Fibroblast of skin of right quadriceps (primary cell): Measurements from ENCODE around the gene ERC2.

Source experiments
- DNase-seq: peaks from one replicate; pipeline ENCODE4 v3.0.0-alpha.2; 2013

The ERC2 gene

GRCh38 chr3:56233742-56234141, 234.5 kb downstream of the ERC2 start:
- DNase-seq, result no peak

- DNase-seq, result no peak
Observed at GRCh38 chr3:56229311-56229710, 239.0 kb downstream of the ERC2 start.

DNA sequence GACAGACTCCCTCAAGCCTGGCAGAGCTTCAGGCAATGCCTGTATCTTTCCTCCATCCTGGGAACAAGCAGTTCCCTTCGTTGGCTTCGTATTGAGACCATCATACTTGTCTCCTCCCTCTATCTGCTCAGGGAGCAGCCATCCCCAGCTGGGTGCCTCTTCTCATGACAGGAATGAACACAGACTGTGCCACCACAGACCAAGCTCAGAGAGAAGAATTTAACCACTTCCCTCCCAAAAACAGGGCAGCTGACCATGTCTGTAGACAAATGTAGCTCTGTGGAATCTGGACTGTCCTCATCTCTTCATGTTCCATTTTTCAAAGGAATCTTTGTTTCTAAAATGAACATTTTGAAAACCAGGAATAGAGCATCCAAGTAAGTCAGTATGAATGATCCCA, 245.4 kb downstream of the ERC2 start:
- no peak for DNase-seq

- DNase-seq, result peak; percentile 46
Observed at GRCh38 chr3:56219894-56220805, 248.1 kb downstream of the ERC2 start.

DNA sequence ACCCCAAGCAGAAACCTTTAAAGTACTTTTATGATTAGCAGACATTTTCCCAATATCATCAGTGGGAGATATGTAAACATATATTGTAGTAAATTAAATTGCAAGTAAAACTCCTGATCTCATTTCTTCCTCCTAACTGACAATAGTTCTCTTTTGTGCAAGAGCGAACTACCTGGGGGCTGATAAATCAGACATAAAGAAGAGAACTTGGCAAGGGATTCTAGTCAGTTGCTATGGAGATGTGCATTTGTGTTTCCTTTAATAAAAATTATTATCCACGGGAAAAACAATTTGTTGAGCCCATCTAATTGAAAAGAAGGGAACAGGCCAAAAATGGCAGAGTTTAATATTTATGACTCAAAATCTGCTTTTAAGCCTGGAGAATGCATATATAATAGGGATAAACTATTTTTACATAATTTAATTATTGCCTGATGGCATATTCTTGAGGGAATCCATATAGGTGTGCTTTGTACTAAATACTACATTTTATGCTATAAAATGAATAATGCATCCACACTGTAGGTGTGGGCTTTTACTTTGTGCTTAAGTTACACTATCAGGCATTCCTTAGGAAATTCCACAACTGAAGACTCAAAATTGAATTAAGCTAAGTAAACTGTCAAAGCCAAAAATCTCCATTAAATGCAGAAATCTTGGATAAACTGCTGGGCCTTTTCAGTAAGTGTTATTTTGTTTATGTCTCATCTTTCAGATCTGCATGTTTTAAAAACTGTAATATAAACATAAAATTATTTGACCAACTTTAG, 258.1 kb downstream of the ERC2 start:
- no peak for DNase-seq

DNA sequence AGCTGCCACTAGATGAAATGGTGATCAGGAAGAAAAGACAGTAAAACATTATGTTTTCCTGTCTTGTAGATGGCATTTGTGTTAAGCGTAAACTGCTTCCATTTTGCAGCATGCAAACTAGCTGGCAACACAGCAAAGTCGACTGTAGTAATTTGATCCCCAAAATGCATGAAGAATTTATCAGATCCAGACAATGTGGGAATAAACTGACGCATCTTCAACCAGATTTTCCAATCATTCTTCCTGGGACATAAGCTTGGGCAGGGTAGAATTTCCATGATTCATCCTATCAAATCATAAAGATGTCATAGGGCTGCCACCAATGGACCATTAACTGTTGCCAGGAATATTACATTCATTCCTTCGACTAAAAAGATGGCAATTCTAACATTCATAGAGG, 260.3 kb downstream of the ERC2 start:
- peak; percentile 84 for DNase-seq

DNA sequence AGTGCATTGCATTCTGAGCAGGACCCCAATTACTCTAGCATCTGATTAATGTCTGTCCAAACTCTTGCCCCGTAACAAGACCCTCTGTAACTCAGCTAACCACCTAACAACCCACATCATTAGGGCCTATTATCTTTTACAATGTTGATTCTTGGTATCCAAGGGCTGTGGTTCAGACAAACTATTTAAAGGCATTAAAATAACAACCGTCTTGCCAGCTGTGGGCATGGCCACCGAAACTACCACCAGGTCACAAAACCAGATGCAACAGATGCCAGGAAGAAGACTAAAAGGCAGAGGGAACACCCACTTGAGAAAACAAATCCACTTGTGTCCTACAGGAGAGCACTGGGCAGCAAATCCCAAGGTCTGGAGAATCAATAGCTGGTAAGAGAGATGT, 262.9 kb downstream of the ERC2 start:
- no peak for DNase-seq

GRCh38 chr3:56202997-56203396, 265.3 kb downstream of the ERC2 start:
- no peak for DNase-seq

DNA sequence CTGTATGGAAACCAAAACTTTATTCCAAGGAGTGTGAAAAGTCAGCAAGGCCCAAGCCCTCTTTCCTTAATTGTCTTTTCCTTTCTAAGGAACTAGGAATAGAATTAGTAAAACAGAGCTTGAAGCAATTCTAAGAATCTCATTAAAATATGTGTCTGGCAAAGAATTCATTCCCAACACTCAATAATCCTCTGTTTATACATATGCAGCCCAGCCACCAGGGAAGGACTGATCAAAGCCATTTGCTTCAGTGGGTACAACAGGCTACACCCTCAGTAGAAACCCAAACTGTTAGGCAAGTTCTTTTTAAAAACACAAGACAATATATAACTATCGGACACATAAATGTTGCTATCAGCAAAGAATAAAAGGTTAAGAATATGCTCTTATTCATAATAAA, 266.9 kb downstream of the ERC2 start:
- DNase-seq, result no peak

- DNase-seq, result no peak
Observed at GRCh38 chr3:56200251-56200650, 268.0 kb downstream of the ERC2 start.

DNA sequence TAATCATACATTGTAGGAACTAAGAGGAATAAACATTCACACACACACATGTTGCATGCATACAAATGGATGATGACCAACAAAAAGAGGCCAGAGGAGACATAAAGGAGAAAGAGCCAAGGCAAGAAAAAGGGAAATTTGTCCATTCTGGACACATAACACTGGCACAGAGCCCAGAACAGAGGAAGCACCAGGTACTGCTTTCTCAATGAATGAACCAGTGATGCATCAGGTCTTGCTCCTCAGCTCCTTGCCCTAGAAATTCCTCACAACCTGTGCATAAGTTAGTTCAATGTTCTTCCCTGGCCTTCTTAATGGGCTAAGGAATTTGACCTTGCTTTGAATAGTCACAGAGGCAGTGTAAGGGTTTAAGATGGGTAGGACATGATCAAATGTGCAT, 270.3 kb downstream of the ERC2 start:
- no peak for DNase-seq

- DNase-seq, result peak; percentile 17
Observed at GRCh38 chr3:56197259-56197965, 270.9 kb downstream of the ERC2 start.

DNA sequence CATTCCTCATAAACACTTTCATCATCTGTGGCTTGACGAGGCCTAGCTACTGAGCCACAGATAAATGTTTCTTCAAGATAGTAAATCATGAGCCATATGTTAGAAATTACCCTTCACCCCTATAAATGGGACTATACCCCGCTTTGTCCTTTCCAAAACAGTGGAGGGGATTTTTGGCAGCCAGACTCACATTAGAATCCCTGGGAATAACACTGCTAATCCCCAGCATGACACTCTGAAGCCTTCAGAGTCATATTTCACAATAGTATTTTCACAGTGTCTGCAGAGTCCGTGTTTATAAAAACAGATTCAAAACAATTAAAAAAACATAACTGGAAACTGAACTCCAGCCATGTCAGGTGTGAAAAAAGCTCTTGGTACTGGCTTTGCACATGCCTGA, 271.6 kb downstream of the ERC2 start:
- peak; percentile 38 for DNase-seq

DNA sequence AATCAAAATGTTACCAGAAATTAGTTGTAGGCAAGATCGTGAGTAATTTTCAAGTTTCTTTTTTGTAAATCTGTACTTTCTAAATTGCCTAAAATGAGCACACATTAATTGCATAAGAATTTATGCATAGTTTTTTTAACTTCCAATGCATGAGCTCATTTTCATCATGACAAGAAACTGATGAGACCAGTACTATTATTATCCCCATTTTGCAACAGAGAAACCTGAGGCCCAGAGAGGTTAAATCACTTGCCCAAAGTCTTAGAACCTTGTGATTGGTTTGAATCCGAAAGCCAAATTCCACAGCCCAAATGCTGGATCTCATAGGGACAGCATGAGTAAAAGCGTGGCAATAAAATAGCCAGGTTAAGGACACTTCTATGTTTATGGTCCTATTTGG, 274.7 kb downstream of the ERC2 start:
- DNase-seq, result no peak

- DNase-seq, result no peak
Observed at GRCh38 chr3:56192001-56192400, 276.3 kb downstream of the ERC2 start.

DNA sequence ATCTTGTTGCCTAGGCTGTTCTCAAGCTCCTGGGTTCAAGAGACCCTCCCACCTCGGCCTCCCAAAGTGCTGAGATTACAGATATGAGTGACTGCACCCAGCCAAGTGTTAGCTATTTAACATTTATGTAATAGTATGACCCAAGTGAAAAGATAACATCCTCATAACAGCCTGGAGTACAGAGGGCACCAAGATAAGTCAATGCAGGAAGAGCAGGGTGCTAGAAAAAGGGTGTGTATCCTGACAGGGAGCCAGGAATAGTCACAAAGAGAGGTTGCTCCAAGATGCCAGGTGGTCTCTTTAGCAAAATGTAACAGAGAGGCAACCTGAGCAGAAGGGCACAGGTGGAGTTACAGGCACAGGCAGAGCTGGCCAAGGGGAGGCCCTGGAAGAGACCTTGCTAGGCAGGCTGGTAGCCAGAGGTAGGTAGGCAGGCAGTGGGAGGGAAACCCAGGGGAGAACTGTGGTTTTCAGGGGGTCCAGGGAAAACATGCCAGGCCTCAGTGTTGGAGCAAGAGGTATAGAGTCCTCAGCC, 277.4 kb downstream of the ERC2 start:
- DNase-seq, result no peak

DNA sequence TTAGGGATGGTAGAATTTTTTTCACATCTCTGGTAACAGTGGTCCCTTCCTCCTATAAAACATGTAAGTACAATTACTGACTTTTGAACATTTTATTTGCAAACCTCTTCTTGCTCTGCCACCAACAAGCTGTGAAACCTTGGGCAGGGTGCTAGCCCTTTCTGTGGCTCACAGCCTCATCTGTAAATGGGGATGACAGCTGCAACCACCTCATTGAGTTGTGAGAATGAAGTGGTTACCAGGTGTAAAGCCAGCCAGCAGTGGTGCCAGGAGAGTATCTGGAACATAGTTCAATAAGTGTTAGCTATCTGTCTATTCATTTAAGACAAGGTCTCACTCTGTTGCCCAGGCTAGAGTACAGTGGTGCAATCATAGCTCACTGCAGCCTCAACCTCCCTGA, 278.1 kb downstream of the ERC2 start:
- DNase-seq, result no peak

- DNase-seq, result no peak
Observed at GRCh38 chr3:56189536-56189935, 278.7 kb downstream of the ERC2 start.

DNA sequence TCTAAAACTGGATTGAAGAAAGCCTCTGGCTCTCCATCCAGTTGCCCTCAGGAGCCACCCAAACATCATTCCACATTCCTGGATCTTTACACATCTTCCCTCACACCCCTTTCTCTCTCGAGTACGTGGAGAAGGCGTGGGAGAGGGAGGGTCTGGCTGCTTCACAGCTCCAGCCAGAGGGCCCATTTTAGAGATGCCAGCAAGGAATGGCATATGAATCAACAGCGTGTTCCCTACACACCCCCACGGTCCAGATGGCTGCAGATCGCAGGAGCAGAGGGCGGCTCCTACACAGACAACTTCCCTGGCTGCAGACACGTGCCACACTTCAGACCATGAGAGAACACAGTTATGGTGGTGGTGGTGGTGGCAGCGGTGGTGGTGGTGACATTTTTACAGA, 280.1 kb downstream of the ERC2 start:
- no peak for DNase-seq

DNA sequence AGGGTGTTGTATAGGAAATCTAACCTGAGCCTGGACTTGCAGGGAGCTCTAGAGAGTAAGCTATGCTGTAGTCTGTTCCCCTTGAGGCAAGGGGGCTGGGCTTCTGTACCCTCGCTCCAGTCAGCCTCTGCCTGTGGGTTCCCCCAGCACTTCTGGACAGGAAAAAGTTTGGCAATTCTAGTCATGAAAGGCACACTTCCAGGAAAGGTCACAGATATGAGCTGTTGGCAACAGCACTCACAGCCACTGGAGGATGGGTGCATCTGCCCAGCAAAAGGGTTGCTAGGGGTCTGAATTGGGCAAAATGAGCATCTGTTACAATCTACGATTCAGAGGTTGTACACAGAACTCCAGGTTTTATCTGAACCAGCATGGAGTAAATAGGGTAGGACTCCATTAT, 281.2 kb downstream of the ERC2 start:
- DNase-seq, result no peak

DNA sequence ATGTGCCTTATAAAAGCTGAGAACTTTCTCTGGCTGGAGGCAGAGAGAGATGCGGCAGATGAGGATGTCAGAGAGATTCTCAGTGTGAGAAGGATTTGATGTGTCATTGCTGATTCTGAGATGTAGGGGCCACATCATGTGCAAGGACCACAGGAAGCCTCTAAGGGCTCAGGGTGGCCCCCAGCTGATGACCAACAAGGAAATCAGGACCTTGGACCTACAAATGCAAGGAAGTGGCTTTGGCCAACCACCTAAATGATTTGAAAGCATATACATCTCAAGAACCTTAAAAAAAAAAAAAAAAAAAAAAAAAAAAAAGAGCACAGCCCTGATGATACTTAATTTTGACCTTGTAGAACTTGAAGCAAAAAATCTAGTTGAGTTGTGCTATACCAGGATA, 282.4 kb downstream of the ERC2 start:
- no peak for DNase-seq

DNA sequence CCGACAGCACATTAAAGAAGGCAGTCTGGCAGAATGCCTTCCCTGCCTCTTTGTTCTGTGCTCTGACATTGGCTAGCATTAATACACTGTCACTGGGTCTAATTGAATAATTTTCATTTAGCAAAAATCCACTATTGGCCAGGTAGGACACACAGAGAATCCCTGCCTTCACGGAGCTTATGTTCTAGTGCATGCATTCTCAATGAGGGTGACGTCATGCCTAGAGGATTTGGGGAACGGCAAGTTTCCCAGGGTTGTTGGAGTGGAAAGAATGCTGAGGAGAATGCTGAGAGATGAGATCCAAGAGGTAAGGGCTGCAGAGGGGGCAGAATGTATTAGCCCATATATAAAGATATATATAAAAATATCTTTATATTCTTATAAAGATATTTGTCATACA, 284.7 kb downstream of the ERC2 start:
- DNase-seq, result no peak

GRCh38 chr3:56180433-56180832, 287.8 kb downstream of the ERC2 start:
- no peak for DNase-seq
